ENCODE data around the gene MTMR11. TPM values are rescaled to one million over a fixed set of nuclear protein-coding genes. Genes with fewer than 3 reads are reported as not detected.
"Not testable (repeated sequence)": the region's sequence is repeated elsewhere in the genome, so short reads cannot be mapped to it uniquely, and the experiment has no call there.

MTMR11 gene
- total RNA-seq, 1 experiment from 2014 or later = not detected

- Histone ChIP-seq H3K9ac (ENCODE audit: low read length) (no peak overlapping the region), H3K27ac (ENCODE audit: low read length) (no peak overlapping the region), H4K20me1 (ENCODE audit: insufficient read depth, low read depth, low read length) (no peaks in the 10 kb centered on the region), H3K4me2 (ENCODE audit: low read depth, low read length, poor library complexity, severe bottlenecking) (no peak overlapping the region), H3K79me2 (ENCODE audit: low read length) (no peaks in the 10 kb centered on the region), H3K9me3 (ENCODE audit: low read length) (no peaks in the 10 kb centered on the region), H3K4me3 (ENCODE audit: low read length) (no peak overlapping the region), H3K27me3 (ENCODE audit: low read length) (no peaks in the 10 kb centered on the region), H2AFZ (ENCODE audit: low read length) (no peak overlapping the region), H3K4me1 (ENCODE audit: low read length) (peaks cover 6% of the 10 kb centered on the region; the same call in 1 of the 2 replicates), H3K36me3 (ENCODE audit: insufficient read depth, low read length) (no peaks in the 10 kb centered on the region), H3K9me2 (replicated peaks; ENCODE audit: insufficient read depth, low read length) (no peaks in the 10 kb centered on the region)
- peak; percentile 7 for DNase-seq
Measured at GRCh38 chr1:149942885-149943284, 6.2 kb upstream of the MTMR11 start.

- no peak overlapping the region for H3K4me2 ChIP-seq (ENCODE audit: low read depth, low read length, poor library complexity, severe bottlenecking)
- H2AFZ ChIP-seq (ENCODE audit: low read length) = no peak overlapping the region
- no peaks in the 10 kb centered on the region for H3K9me3 ChIP-seq (ENCODE audit: low read length)
- no peaks in the 10 kb centered on the region for H3K79me2 ChIP-seq (ENCODE audit: low read length)
- no peaks in the 10 kb centered on the region for H3K27me3 ChIP-seq (ENCODE audit: low read length)
- peak; percentile 0 for DNase-seq
- H3K9ac ChIP-seq (ENCODE audit: low read length) = no peak overlapping the region
- H3K27ac ChIP-seq (ENCODE audit: low read length) = no peak overlapping the region
- H4K20me1 ChIP-seq (ENCODE audit: insufficient read depth, low read depth, low read length) = no peaks in the 10 kb centered on the region
- no peaks in the 10 kb centered on the region for H3K36me3 ChIP-seq (ENCODE audit: insufficient read depth, low read length)
- peaks cover 8% of the 10 kb centered on the region for H3K4me1 ChIP-seq (ENCODE audit: low read length)
- no peaks in the 10 kb centered on the region for H3K9me2 ChIP-seq (replicated peaks; ENCODE audit: insufficient read depth, low read length)
- H3K4me3 ChIP-seq (ENCODE audit: low read length) = no peak overlapping the region
Measured at GRCh38 chr1:149942207-149942606, 5.5 kb upstream of the MTMR11 start.

- no peaks in the 10 kb centered on the region for H3K79me2 ChIP-seq (ENCODE audit: low read length)
- no peaks in the 10 kb centered on the region for H3K9me3 ChIP-seq (ENCODE audit: low read length)
- no peak overlapping the region for H3K4me3 ChIP-seq (ENCODE audit: low read length)
- H4K20me1 ChIP-seq (ENCODE audit: insufficient read depth, low read depth, low read length) = no peaks in the 10 kb centered on the region
- DNase-seq = peak; percentile 35
- H3K9me2 ChIP-seq (replicated peaks; ENCODE audit: insufficient read depth, low read length) = no peaks in the 10 kb centered on the region
- H3K27me3 ChIP-seq (ENCODE audit: low read length) = no peaks in the 10 kb centered on the region
- H2AFZ ChIP-seq (ENCODE audit: low read length) = no peak overlapping the region
- no peak overlapping the region for H3K9ac ChIP-seq (ENCODE audit: low read length)
- H3K27ac ChIP-seq (ENCODE audit: low read length) = no peak overlapping the region
- no peak overlapping the region for H3K4me2 ChIP-seq (ENCODE audit: low read depth, low read length, poor library complexity, severe bottlenecking)
- H3K36me3 ChIP-seq (ENCODE audit: insufficient read depth, low read length) = no peaks in the 10 kb centered on the region
- H3K4me1 ChIP-seq (ENCODE audit: low read length) = peaks cover 14% of the 10 kb centered on the region
Measured at GRCh38 chr1:149940427-149940826, 3.7 kb upstream of the MTMR11 start.

DNA sequence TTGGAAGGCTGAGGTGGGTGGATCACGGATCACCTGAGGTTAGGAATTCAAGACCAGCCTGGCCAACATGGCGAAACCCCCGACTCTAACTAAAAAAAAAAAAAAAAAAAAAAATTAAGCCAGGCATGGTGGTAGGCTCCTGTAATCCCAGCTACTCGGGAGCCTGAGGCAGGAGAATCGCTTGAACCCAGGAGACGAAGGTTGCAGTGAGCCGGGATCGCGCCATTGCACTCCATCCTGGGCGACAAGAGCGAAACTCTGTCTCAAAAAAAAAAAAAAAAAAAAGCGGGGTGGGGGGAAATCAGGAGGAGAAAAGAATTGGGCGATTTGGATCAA, 2.0 kb upstream of the MTMR11 start:
- not testable (repeated sequence) for H3K27ac ChIP-seq (ENCODE audit: low read length); H3K4me2 ChIP-seq (ENCODE audit: low read depth, low read length, poor library complexity, severe bottlenecking); H3K27me3 ChIP-seq (ENCODE audit: low read length); H3K9ac ChIP-seq (ENCODE audit: low read length); H4K20me1 ChIP-seq (ENCODE audit: insufficient read depth, low read depth, low read length); H2AFZ ChIP-seq (ENCODE audit: low read length); H3K79me2 ChIP-seq (ENCODE audit: low read length); H3K4me3 ChIP-seq (ENCODE audit: low read length); DNase-seq; H3K9me2 ChIP-seq (replicated peaks; ENCODE audit: insufficient read depth, low read length); H3K9me3 ChIP-seq (ENCODE audit: low read length); H3K36me3 ChIP-seq (ENCODE audit: insufficient read depth, low read length)
- H3K4me1 ChIP-seq (ENCODE audit: low read length) = peaks cover 14% of the 10 kb centered on the region

- Histone ChIP-seq H3K9me3 (ENCODE audit: low read length) (no peaks in the 10 kb centered on the region), H3K36me3 (ENCODE audit: insufficient read depth, low read length) (no peaks in the 10 kb centered on the region), H3K27me3 (ENCODE audit: low read length) (no peaks in the 10 kb centered on the region), H3K79me2 (ENCODE audit: low read length) (no peaks in the 10 kb centered on the region), H3K4me2 (ENCODE audit: low read depth, low read length, poor library complexity, severe bottlenecking) (no peak overlapping the region), H2AFZ (ENCODE audit: low read length) (no peak overlapping the region), H3K27ac (ENCODE audit: low read length) (no peak overlapping the region), H3K4me3 (ENCODE audit: low read length) (no peak overlapping the region), H4K20me1 (ENCODE audit: insufficient read depth, low read depth, low read length) (no peaks in the 10 kb centered on the region), H3K4me1 (ENCODE audit: low read length) (peaks cover 14% of the 10 kb centered on the region), H3K9me2 (replicated peaks; ENCODE audit: insufficient read depth, low read length) (no peaks in the 10 kb centered on the region), H3K9ac (ENCODE audit: low read length) (no peak overlapping the region)
- no peak for DNase-seq
Measured at GRCh38 chr1:149937759-149938158, 1.1 kb upstream of the MTMR11 start.

DNA sequence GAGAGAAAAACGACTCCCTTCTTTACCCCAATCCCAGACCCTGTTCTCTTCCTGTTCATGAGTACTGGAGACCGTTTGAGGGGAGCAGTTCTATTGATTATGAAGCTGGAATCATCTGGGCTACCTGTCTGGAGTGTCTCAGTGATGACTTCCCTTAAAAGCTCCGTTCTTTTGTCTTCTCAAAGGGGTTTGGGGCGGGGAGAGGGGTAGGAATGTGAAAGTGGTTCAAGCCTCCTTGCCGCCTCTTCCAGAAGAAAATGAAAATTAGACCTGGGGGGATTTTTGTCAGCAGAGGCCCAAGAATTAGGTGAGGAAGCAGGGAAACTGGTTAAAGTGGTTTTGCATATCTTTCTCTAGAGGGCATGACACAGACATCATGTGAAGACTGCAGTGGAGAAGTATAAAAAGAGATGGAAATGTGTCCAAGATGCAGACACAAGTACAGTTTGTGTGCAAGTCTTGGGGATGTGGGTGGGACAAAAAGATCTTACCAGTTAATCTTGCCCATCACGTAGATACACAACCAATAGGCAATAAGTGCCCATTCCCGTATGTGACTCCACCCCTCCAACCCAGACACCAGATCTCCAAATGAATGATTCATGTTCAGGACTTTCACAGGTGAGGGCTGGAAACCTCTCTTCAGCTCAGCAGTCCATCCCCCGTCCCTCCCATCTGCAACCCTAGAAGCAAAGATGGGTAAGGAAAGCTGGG, 470 bp upstream of the MTMR11 start:
- Histone ChIP-seq H3K9me3 (ENCODE audit: low read length) (no peaks in the 10 kb centered on the region), H2AFZ (ENCODE audit: low read length) (no peak overlapping the region), H3K79me2 (ENCODE audit: low read length) (no peaks in the 10 kb centered on the region), H3K27me3 (ENCODE audit: low read length) (no peaks in the 10 kb centered on the region), H3K4me3 (ENCODE audit: low read length) (no peak overlapping the region), H3K27ac (ENCODE audit: low read length) (no peak overlapping the region), H3K9me2 (replicated peaks; ENCODE audit: insufficient read depth, low read length) (no peaks in the 10 kb centered on the region), H3K4me2 (ENCODE audit: low read depth, low read length, poor library complexity, severe bottlenecking) (peak overlapping the region; percentile 11), H3K36me3 (ENCODE audit: insufficient read depth, low read length) (no peaks in the 10 kb centered on the region), H3K4me1 (ENCODE audit: low read length) (peaks cover 14% of the 10 kb centered on the region), H3K9ac (ENCODE audit: low read length) (no peak overlapping the region), H4K20me1 (ENCODE audit: insufficient read depth, low read depth, low read length) (no peaks in the 10 kb centered on the region)
- peak; percentile 49 for DNase-seq

DNA sequence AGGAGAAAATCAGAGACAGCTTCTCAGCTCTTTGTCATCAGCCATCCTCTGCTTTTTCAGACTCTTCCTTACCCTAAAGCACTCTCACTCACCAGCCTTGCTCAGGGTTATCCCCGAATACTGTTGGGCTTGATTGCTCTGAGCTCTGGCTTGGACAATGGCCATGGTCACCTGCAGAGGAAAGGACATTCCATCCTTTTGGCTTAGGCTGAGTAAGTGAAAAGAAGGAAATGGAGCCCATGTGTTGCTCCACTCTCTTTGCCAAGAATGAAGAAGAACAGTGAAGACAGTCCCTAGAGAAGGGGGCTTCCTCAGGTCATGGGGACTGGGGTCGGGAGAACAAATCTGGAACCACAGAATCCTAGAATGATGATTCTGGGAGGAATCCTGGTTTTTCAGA, 2.3 kb downstream of the MTMR11 start:
- no peaks in the 10 kb centered on the region for H3K79me2 ChIP-seq (ENCODE audit: low read length)
- H3K4me1 ChIP-seq (ENCODE audit: low read length) = peaks cover 14% of the 10 kb centered on the region
- H2AFZ ChIP-seq (ENCODE audit: low read length) = no peak overlapping the region
- H3K9me3 ChIP-seq (ENCODE audit: low read length) = no peaks in the 10 kb centered on the region
- no peak for DNase-seq
- no peak overlapping the region for H3K4me2 ChIP-seq (ENCODE audit: low read depth, low read length, poor library complexity, severe bottlenecking)
- no peaks in the 10 kb centered on the region for H3K27me3 ChIP-seq (ENCODE audit: low read length)
- H3K27ac ChIP-seq (ENCODE audit: low read length) = no peak overlapping the region
- H3K9ac ChIP-seq (ENCODE audit: low read length) = no peak overlapping the region
- H4K20me1 ChIP-seq (ENCODE audit: insufficient read depth, low read depth, low read length) = no peaks in the 10 kb centered on the region
- no peaks in the 10 kb centered on the region for H3K9me2 ChIP-seq (replicated peaks; ENCODE audit: insufficient read depth, low read length)
- no peaks in the 10 kb centered on the region for H3K36me3 ChIP-seq (ENCODE audit: insufficient read depth, low read length)
- no peak overlapping the region for H3K4me3 ChIP-seq (ENCODE audit: low read length)

DNA sequence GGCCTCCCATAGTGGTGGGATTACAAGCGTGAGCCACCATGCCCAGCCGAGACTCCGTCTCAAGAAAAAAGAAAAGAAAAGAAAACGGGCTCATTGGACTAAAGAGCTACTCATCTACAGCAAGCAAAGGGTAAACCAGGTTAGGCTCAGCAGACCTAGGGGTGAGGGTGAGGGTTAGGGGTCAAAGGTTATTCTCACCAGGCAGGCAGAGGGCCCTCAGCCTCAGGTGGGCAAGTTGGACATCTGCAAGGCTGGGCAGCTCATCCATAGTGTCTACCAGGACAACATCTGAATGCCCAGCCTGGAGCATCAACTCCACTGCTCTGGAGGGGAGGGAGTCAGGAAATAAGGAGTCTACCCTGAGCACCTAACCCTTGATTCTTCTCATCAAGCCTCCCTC, 3.5 kb downstream of the MTMR11 start:
- H3K4me1 ChIP-seq (ENCODE audit: low read length) = peaks cover 23% of the 10 kb centered on the region
- H2AFZ ChIP-seq (ENCODE audit: low read length) = no peak overlapping the region
- H4K20me1 ChIP-seq (ENCODE audit: insufficient read depth, low read depth, low read length) = no peaks in the 10 kb centered on the region
- H3K36me3 ChIP-seq (ENCODE audit: insufficient read depth, low read length) = no peaks in the 10 kb centered on the region
- DNase-seq = no peak
- H3K27ac ChIP-seq (ENCODE audit: low read length) = no peak overlapping the region
- no peak overlapping the region for H3K9ac ChIP-seq (ENCODE audit: low read length)
- no peak overlapping the region for H3K4me2 ChIP-seq (ENCODE audit: low read depth, low read length, poor library complexity, severe bottlenecking)
- no peaks in the 10 kb centered on the region for H3K79me2 ChIP-seq (ENCODE audit: low read length)
- no peak overlapping the region for H3K4me3 ChIP-seq (ENCODE audit: low read length)
- no peaks in the 10 kb centered on the region for H3K27me3 ChIP-seq (ENCODE audit: low read length)
- H3K9me2 ChIP-seq (replicated peaks; ENCODE audit: insufficient read depth, low read length) = no peaks in the 10 kb centered on the region
- no peaks in the 10 kb centered on the region for H3K9me3 ChIP-seq (ENCODE audit: low read length)
